HepG2 (cell line): ENCODE measurements around the gene C14orf93. TPM values are rescaled to one million over a fixed set of nuclear protein-coding genes. Genes with fewer than 3 reads are reported as not detected.

ENCODE experiments used
- ELF4 ChIP-seq: sonication (generic); formaldehyde crosslinking; IDR thresholded peaks from 2 replicates; pipeline ENCODE4 v1.5.0; 2020; ENCODE audit warnings: missing genetic modification reagents, mild to moderate bottlenecking, moderate library complexity, borderline replicate concordance
- MYC ChIP-seq: sonication (generic); formaldehyde crosslinking; IDR thresholded peaks from 2 replicates; pipeline ENCODE4 v1.9.0; 2021; ENCODE audit warnings: missing genetic modification reagents, borderline replicate concordance
- ZFP36 ChIP-seq: fragments of 150-350 bp; IDR thresholded peaks from 2 replicates; pipeline ENCODE4 v1.6.1; 2018; ENCODE audit warnings: borderline replicate concordance, low read length, low read depth; ENCODE audit not compliant: partially characterized antibody
- ZNF503 ChIP-seq: sonication (generic); formaldehyde crosslinking; IDR thresholded peaks from 2 replicates; pipeline ENCODE4 v1.4.0; 2020; ENCODE audit warnings: missing genetic modification reagents
- ZNF563 ChIP-seq: sonication (generic); formaldehyde crosslinking; IDR thresholded peaks from 2 replicates; pipeline ENCODE4 v1.8.0; 2022; ENCODE audit warnings: mild to moderate bottlenecking, moderate library complexity, missing genetic modification reagents
- ZNF839 ChIP-seq: sonication (generic); formaldehyde crosslinking; IDR thresholded peaks from 2 replicates; pipeline ENCODE4 v1.4.0; 2020; ENCODE audit warnings: missing genetic modification reagents, mild to moderate bottlenecking, borderline replicate concordance
- ZZZ3 ChIP-seq: sonication (generic); formaldehyde crosslinking; IDR thresholded peaks from 2 replicates; pipeline ENCODE4 v1.4.0; 2020; ENCODE audit warnings: missing genetic modification reagents, mild to moderate bottlenecking, borderline replicate concordance
- polyA plus RNA-seq, 8 experiments: library from polyadenylated mRNA; depleted of rRNA in 3 of 8; stranded (reverse) in 7 of 8; unstranded in 1 of 8; fragments of >200 nt; fragmentation: Illumina TruSeq in 4 of 8; extraction: Trizol in 4 of 8; gene quantifications; 2 replicates each; pipeline versions ENCODE4 v1.2.1 to v1.2.3, GENCODE V29; 2011 to 2016; ENCODE audit warnings: low read depth in 4 of 8, missing spikeins in 1 of 8, mixed read lengths in 1 of 8; ENCODE audit not compliant: insufficient read depth in 1 of 8
- total RNA-seq, 5 experiments: library from RNA; depleted of rRNA; stranded (reverse); fragments of >200 nt; fragmentation: Illumina TruSeq; extraction: Trizol; gene quantifications; 2 replicates each; pipeline ENCODE4 v1.2.3, GENCODE V29; 2016; ENCODE audit warnings: low read depth in 1 of 5
- TF ChIP-seq, protein P1 (sequence below): sonication (generic); formaldehyde crosslinking; IDR thresholded peaks from 2 replicates; pipeline ENCODE4 v1.4.0; 2020; ENCODE audit warnings: mild to moderate bottlenecking, missing genetic modification reagents, borderline replicate concordance
- TF ChIP-seq, protein P2 (sequence below): sonication (generic); formaldehyde crosslinking; IDR thresholded peaks from 2 replicates; pipeline ENCODE4 v1.4.0; 2020; ENCODE audit warnings: missing genetic modification reagents, borderline replicate concordance
- TF ChIP-seq, protein P3 (sequence below): sonication (generic); formaldehyde crosslinking; IDR thresholded peaks from 2 replicates; pipeline ENCODE4 v1.4.0; 2020; ENCODE audit warnings: missing genetic modification reagents, mild to moderate bottlenecking, borderline replicate concordance

C14orf93 gene
- total and polyA plus RNA-seq, 2 of the 13 experiments (the other 11 are each of a cell fraction or from before 2014, with no cell fraction given) = 11.4 to 22.5 TPM

GRCh38 chr14:23034498-23035302 is 24.8 kb upstream of the C14orf93 start, which contains the start of gene PSMB5 (continued):
- TF ChIP-seq, protein P1, sequence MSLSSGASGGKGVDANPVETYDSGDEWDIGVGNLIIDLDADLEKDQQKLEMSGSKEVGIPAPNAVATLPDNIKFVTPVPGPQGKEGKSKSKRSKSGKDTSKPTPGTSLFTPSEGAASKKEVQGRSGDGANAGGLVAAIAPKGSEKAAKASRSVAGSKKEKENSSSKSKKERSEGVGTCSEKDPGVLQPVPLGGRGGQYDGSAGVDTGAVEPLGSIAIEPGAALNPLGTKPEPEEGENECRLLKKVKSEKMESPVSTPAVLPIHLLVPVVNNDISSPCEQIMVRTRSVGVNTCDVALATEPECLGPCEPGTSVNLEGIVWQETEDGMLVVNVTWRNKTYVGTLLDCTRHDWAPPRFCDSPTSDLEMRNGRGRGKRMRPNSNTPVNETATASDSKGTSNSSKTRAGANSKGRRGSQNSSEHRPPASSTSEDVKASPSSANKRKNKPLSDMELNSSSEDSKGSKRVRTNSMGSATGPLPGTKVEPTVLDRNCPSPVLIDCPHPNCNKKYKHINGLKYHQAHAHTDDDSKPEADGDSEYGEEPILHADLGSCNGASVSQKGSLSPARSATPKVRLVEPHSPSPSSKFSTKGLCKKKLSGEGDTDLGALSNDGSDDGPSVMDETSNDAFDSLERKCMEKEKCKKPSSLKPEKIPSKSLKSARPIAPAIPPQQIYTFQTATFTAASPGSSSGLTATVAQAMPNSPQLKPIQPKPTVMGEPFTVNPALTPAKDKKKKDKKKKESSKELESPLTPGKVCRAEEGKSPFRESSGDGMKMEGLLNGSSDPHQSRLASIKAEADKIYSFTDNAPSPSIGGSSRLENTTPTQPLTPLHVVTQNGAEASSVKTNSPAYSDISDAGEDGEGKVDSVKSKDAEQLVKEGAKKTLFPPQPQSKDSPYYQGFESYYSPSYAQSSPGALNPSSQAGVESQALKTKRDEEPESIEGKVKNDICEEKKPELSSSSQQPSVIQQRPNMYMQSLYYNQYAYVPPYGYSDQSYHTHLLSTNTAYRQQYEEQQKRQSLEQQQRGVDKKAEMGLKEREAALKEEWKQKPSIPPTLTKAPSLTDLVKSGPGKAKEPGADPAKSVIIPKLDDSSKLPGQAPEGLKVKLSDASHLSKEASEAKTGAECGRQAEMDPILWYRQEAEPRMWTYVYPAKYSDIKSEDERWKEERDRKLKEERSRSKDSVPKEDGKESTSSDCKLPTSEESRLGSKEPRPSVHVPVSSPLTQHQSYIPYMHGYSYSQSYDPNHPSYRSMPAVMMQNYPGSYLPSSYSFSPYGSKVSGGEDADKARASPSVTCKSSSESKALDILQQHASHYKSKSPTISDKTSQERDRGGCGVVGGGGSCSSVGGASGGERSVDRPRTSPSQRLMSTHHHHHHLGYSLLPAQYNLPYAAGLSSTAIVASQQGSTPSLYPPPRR (CRISPR knock-in tag) = peak; percentile 88
- TF ChIP-seq ZNF563 (CRISPR knock-in tag) (peak; percentile 96), ZNF503 (CRISPR knock-in tag) (0 out of 2 replicates have a peak, but pooled peaks have one; percentile 58), ZZZ3 (CRISPR knock-in tag) (peak; percentile 87), MYC (CRISPR knock-in tag) (peak; percentile 90), ZFP36 (no peak), ELF4 (CRISPR knock-in tag) (peak; percentile 98), ZNF839 (CRISPR knock-in tag) (peak; percentile 98; the same call in 1 of the 2 replicates)
- TF ChIP-seq, protein P2, sequence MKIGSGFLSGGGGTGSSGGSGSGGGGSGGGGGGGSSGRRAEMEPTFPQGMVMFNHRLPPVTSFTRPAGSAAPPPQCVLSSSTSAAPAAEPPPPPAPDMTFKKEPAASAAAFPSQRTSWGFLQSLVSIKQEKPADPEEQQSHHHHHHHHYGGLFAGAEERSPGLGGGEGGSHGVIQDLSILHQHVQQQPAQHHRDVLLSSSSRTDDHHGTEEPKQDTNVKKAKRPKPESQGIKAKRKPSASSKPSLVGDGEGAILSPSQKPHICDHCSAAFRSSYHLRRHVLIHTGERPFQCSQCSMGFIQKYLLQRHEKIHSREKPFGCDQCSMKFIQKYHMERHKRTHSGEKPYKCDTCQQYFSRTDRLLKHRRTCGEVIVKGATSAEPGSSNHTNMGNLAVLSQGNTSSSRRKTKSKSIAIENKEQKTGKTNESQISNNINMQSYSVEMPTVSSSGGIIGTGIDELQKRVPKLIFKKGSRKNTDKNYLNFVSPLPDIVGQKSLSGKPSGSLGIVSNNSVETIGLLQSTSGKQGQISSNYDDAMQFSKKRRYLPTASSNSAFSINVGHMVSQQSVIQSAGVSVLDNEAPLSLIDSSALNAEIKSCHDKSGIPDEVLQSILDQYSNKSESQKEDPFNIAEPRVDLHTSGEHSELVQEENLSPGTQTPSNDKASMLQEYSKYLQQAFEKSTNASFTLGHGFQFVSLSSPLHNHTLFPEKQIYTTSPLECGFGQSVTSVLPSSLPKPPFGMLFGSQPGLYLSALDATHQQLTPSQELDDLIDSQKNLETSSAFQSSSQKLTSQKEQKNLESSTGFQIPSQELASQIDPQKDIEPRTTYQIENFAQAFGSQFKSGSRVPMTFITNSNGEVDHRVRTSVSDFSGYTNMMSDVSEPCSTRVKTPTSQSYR (CRISPR knock-in tag) = peak; percentile 34; the same call in 1 of the 2 replicates
- TF ChIP-seq, protein P3, sequence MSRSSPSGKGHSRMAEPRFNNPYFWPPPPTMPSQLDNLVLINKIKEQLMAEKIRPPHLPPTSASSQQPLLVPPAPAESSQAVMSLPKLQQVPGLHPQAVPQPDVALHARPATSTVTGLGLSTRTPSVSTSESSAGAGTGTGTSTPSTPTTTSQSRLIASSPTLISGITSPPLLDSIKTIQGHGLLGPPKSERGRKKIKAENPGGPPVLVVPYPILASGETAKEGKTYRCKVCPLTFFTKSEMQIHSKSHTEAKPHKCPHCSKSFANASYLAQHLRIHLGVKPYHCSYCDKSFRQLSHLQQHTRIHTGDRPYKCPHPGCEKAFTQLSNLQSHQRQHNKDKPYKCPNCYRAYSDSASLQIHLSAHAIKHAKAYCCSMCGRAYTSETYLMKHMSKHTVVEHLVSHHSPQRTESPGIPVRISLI (CRISPR knock-in tag) = peak; percentile 69; the same call in 1 of the 2 replicates
